Measurements from ENCODE around the gene SORCS2.

The SORCS2 gene

GRCh38 chr4:7267829-7268228 lies 75.5 kb downstream of the SORCS2 start:
- in situ Hi-C loops (cut with HindIII; ENCODE audit: low pct_ligation_motif_present, low pct_unique_long_range_greater_than_20kb, low sequenced_read_pairs), result no loop called here
- no peak for DNase-seq

GRCh38 chr4:7268941-7269340 lies 76.6 kb downstream of the SORCS2 start:
- in situ Hi-C loops (cut with HindIII; ENCODE audit: low pct_ligation_motif_present, low pct_unique_long_range_greater_than_20kb, low sequenced_read_pairs), result no loop called here
- DNase-seq, result no peak

GRCh38 chr4:7270121-7270520 lies 77.8 kb downstream of the SORCS2 start:
- in situ Hi-C loops (cut with HindIII; ENCODE audit: low pct_ligation_motif_present, low pct_unique_long_range_greater_than_20kb, low sequenced_read_pairs), result no loop called here
- no peak for DNase-seq

GRCh38 chr4:7272404-7272803 lies 80.1 kb downstream of the SORCS2 start:
- in situ Hi-C loops (cut with HindIII; ENCODE audit: low pct_ligation_motif_present, low pct_unique_long_range_greater_than_20kb, low sequenced_read_pairs), result no loop called here
- DNase-seq, result no peak

- in situ Hi-C loops (cut with HindIII; ENCODE audit: low pct_ligation_motif_present, low pct_unique_long_range_greater_than_20kb, low sequenced_read_pairs), result no loop called here
- DNase-seq, result no peak
Observed at GRCh38 chr4:7273738-7274297, 81.5 kb downstream of the SORCS2 start.

- no peak for DNase-seq
- in situ Hi-C loops (cut with HindIII; ENCODE audit: low pct_ligation_motif_present, low pct_unique_long_range_greater_than_20kb, low sequenced_read_pairs), result no loop called here
Observed at GRCh38 chr4:7275067-7275466, 82.7 kb downstream of the SORCS2 start.

GRCh38 chr4:7275490-7276154 lies 83.3 kb downstream of the SORCS2 start:
- in situ Hi-C loops (cut with HindIII; ENCODE audit: low pct_ligation_motif_present, low pct_unique_long_range_greater_than_20kb, low sequenced_read_pairs), result no loop called here
- no peak for DNase-seq

GRCh38 chr4:7276515-7276914 lies 84.2 kb downstream of the SORCS2 start:
- in situ Hi-C loops (cut with HindIII; ENCODE audit: low pct_ligation_motif_present, low pct_unique_long_range_greater_than_20kb, low sequenced_read_pairs), result no loop called here
- DNase-seq, result no peak

GRCh38 chr4:7278071-7278765 lies 85.9 kb downstream of the SORCS2 start:
- DNase-seq, result no peak
- in situ Hi-C loops (cut with HindIII; ENCODE audit: low pct_ligation_motif_present, low pct_unique_long_range_greater_than_20kb, low sequenced_read_pairs), result no loop called here

- DNase-seq, result no peak
- in situ Hi-C loops (cut with HindIII; ENCODE audit: low pct_ligation_motif_present, low pct_unique_long_range_greater_than_20kb, low sequenced_read_pairs), result no loop called here
Observed at GRCh38 chr4:7278981-7279380, 86.6 kb downstream of the SORCS2 start.

GRCh38 chr4:7279902-7280301 lies 87.6 kb downstream of the SORCS2 start:
- no peak for DNase-seq
- in situ Hi-C loops (cut with HindIII; ENCODE audit: low pct_ligation_motif_present, low pct_unique_long_range_greater_than_20kb, low sequenced_read_pairs), result no loop called here

- in situ Hi-C loops (cut with HindIII; ENCODE audit: low pct_ligation_motif_present, low pct_unique_long_range_greater_than_20kb, low sequenced_read_pairs), result no loop called here
- no peak for DNase-seq
Observed at GRCh38 chr4:7280926-7281690, 88.8 kb downstream of the SORCS2 start.

- in situ Hi-C loops (cut with HindIII; ENCODE audit: low pct_ligation_motif_present, low pct_unique_long_range_greater_than_20kb, low sequenced_read_pairs), result no loop called here
- DNase-seq, result no peak
Observed at GRCh38 chr4:7281691-7282665, 89.6 kb downstream of the SORCS2 start.

GRCh38 chr4:7282786-7283440 lies 90.6 kb downstream of the SORCS2 start:
- DNase-seq, result no peak
- in situ Hi-C loops (cut with HindIII; ENCODE audit: low pct_ligation_motif_present, low pct_unique_long_range_greater_than_20kb, low sequenced_read_pairs), result no loop called here

GRCh38 chr4:7285244-7286094 lies 93.1 kb downstream of the SORCS2 start:
- DNase-seq, result no peak
- in situ Hi-C loops (cut with HindIII; ENCODE audit: low pct_ligation_motif_present, low pct_unique_long_range_greater_than_20kb, low sequenced_read_pairs), result no loop called here

- in situ Hi-C loops (cut with HindIII; ENCODE audit: low pct_ligation_motif_present, low pct_unique_long_range_greater_than_20kb, low sequenced_read_pairs), result no loop called here
- no peak for DNase-seq
Observed at GRCh38 chr4:7286170-7286569, 93.8 kb downstream of the SORCS2 start.

- in situ Hi-C loops (cut with HindIII; ENCODE audit: low pct_ligation_motif_present, low pct_unique_long_range_greater_than_20kb, low sequenced_read_pairs), result no loop called here
- DNase-seq, result no peak
Observed at GRCh38 chr4:7286798-7287197, 94.5 kb downstream of the SORCS2 start.

All from ACHN (cell line).